GM21381 (cell line): ENCODE measurements around the gene AADACL2.
"Not testable (repeated sequence)": the region's sequence is repeated elsewhere in the genome, so short reads cannot be mapped to it uniquely, and the experiment has no call there.

Source experiments
- ATAC-seq: cut with Tn5 transposase; IDR thresholded peaks from one replicate; pipeline ENCODE4 v1.9.1; 2021; ENCODE audit warnings: mild to moderate bottlenecking, moderate library complexity; ENCODE audit not compliant: unreplicated experiment

The AADACL2 gene

DNA sequence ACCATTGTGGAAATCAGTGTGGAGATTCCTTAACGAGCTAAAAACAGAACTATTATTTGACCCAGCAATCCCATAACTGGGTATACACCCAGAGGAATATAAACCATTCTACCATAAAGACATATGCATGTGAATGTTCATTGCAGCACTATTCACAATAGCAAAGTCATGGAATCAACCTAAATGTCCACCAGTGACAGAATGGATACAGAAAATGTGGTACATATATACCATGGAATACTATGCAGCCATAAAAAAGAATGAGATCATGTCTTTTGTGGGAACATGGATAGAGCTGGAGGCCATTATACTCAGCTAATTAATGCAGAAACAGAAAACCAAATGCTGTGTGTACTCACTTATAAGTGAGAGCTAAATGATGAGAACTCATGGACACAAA, 31.0 kb downstream of the AADACL2 start:
- ATAC-seq, result not testable (repeated sequence)

DNA sequence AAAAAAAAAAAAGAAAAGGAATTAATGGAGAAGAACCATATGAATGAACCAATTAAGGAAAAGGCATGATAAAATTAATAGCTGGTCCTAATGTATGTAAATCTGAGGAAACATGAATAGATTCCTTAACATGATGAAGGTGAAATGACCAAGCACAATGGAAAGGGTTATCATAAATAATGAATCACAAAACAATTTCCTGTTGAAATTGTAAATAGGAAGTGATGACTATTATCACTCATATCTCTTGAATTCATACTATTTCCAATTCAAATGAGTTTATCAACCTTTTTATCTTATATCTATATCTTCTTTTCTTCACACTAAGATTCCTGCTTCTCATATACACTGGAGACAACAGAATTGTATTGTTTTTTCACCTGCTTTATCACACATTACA, 32.0 kb downstream of the AADACL2 start:
- ATAC-seq, result no peak

DNA sequence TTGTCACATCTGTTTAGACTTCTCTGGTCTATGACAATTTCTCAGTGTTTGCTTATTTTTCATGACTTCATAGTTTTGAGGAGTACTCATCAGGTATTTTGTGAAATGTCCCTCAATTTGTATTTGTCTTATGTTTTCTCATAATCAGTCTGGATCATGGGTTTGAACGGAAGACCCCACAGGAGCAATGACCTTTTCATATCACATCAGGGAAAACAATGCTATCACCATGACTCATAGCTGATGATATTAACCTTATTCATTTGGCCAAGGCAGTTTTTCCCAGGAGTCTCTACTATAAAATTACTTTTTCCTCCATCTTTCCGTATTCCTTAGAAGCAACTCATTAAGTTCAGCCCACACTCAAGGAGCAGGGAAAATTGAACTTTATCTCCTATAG, 32.7 kb downstream of the AADACL2 start:
- no peak for ATAC-seq

DNA sequence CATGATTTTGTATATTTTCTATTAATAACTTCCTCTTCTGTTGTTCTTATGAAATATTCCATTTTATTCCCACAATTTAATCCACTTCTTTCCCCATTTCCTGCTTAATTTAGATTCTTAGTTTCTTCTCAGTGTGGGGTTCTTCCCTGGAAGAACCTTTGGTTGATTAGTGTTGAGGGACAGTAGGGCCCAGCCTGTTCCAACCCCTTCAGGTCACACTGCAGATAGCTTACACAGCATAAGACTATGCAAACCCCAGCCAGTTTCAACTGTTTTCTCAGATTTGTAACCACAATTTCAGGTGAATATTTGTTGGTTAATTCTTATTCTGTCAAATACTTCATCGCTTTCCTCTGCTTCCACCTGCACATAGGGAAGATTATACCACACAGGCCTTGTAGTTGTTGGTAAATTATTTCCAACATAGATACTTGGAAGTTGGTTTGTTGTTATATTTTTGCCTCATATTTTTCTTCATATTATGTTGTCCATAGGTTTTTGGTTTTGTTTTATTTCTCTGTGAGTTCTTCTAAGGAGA, 34.7 kb downstream of the AADACL2 start:
- no peak for ATAC-seq

DNA sequence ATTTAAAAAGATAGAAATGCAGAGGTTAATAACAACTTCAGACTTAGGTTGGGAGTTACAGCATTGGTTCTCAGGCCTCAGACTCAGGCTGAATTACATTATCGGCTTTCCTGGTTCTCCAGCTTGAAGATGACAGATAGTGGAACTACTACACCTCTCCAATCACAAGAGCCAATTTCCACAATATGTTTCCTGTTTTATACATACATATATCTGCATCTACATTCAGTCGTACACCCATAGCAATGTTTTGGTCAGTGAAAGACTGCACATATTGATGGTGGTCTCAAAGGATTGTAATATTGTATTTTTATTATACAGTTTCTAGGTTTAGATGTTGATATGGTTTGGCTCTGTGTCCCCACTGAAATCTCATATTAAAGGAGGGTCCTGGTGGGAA, 35.4 kb downstream of the AADACL2 start:
- ATAC-seq, result no peak

DNA sequence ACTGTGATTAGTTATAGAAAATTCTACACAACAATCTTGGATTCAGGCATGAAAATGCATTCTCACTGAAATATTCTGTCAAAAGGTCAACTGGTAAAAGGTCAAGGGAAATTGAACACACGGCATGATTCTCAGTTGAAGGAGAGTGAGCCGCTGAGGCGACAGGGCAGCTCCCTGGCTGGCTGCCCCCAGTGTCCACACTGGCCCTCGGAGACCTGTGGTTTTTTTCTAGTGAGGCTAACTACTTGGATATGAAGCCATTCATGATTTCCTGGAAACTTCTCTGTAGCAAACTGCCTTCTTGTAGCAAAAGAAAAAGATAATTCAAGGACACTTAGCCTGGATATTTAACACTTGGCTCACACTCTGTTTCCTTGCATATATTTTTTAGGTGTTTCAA, 37.2 kb downstream of the AADACL2 start:
- no peak for ATAC-seq

DNA sequence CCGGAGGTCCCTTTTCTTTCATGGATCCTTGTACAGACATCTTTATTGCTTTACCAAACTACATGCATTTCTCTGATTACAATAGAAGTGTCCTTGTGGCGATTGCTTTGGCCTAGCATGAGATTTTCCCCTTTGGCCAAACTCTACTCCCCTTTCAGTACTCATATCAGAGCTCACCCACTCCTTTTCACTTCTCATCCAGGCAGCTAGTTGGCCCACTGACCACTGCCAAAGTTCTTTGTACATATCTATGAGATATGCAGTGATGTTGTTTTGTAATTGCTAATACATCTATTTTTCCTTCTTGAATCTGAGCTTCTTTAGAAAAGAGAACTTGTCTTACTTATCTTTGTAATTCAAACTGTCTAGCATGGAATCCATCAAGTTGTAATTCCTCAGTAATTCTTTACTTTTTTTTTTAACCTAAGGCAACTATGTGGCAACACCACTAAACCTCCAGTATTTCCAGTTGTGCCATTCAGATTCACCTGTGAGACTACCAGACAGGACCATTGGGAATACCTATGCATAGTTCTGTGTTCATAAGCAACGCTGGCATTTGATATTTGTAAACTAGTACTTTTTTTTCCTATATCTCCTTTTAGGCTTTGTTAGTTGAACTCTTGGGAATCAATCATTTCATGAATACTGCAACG, 39.2 kb downstream of the AADACL2 start:
- ATAC-seq, result no peak

DNA sequence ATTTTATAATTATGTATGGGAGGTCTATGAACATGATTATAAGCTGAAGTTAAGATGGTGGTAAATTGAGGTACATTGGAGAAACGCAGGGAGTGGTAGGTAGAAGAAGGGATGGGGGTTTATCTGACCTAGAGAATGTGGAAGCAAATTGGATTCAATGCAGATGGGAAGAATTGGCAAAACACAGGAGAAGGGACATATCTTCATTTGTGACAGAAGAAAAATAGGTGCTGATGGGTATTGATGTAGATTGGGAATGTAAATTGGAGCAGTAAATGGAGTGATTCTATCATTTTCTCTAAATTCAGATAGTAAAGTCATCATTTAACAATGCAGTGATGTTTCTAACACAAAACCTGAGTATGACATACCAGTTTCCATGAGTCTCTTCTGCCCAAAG, 40.5 kb downstream of the AADACL2 start:
- ATAC-seq, result no peak

DNA sequence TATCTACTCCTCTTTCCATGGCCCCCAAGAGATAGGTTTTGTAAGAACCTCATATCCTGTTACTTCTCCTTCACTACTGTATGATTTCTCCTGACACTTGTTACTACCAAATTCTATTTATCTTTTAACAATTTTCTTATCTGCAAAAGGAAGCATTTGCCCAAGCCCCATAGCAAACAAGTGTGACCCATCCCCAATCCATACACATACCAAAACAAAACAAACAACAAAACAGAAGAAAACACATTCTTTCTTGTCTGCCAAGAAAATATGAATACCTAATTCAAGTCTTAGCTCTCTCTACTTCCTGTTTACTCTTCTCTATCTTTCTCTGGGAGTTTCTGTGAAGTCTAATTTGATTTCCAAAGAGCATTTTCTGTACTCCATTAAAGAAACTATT, 41.2 kb downstream of the AADACL2 start:
- no peak for ATAC-seq

DNA sequence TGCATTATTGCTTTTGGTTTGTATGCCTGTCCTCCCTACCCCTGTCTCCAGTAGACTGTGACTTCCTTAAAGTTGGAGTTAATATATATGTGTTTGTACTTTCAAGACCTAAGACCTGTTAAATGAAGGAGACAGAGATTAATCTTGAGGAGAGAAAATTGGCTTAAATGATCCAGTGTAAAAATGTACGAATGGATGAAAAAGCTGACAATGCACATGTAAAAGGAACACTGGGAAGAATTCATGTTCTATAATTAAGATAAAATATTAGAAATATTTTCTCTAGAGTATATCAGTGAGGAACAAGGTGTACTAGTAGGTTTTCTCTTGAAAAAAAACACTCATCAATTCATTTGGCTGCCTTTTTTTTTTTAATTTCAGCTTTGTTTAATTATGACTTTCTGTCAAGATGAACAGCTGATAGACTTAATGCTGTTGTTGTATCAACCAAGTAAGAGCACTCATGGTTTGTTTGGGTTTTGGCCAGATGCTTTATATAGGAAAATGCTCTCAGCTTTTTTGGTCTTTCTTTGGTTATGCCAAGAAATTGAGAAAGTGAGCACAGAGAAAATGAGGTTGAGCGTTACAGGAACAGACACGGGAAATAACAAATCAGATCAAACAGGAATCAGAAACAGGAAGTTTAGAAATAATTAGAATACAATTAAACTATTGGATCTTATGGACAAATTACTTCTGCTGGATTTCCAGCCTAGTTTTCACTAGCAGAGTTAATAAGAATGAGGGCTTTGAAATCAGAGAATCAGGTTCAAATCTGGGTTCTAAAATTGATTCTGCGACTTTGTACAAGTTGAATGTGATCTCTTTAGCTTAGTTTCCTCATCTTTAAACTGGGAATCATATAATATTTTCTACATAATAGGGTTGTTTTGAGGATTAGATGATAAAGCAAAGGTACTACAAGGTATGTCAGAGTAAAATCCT, 41.9 kb downstream of the AADACL2 start:
- no peak for ATAC-seq

DNA sequence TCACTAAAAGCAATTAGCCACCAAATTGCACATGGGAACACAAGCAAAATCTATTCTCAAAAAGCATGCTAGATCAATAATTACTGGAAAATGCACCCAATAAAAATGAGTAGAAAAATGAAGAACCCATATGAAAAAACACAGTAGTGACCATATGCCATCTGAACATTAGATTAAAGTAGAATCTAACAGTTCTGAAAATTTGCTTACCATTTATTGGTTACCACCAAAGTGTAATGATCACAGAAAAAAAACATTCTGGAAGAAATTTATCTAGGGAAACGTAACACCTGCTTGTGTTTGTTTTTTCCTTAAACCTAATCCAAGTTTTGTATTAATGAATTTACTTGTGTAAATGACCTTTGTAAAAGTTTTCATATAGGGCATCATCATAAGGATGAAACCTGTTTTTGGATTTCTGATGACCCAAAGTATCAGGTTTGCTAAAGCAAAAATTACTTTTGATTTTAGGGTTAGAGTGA, 42.6 kb downstream of the AADACL2 start:
- ATAC-seq, result no peak

DNA sequence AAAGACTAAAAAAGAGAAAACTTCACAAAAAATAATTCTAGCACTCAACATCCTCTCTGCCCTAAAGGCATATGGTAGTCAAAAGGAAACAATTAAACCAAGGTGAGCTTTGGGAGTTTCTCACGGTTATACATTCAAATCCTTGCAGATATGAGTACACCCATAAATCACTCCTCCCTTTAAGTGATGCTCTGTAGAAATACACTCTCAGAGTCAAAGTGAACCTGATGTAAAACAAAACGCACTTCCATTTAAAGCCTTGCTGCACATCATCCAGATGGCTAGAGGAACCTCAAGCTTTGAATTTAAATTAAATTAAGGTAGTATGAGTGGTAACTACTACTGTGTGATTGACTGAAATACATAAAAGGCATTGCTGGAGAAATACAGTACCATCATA, 44.2 kb downstream of the AADACL2 start:
- ATAC-seq, result no peak

DNA sequence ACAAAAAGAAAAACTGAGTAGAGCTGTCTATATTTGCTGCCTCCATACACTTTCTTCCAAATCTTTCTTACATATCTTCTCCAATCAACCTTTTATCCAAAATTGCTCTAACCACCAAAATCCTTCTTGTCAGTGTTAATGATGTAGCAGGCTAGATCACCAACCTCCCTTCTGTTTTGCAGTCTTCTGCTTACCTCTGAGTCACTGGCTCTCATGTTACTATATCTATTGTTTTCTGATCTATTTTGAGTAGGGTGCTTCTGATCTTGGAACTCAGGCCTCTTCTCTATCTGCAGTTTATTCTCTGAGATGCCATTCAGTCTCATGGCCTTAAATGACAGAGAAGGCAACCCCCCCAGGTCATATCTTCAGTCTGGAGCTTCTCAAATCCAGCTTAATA, 53.9 kb downstream of the AADACL2 start:
- ATAC-seq, result no peak

DNA sequence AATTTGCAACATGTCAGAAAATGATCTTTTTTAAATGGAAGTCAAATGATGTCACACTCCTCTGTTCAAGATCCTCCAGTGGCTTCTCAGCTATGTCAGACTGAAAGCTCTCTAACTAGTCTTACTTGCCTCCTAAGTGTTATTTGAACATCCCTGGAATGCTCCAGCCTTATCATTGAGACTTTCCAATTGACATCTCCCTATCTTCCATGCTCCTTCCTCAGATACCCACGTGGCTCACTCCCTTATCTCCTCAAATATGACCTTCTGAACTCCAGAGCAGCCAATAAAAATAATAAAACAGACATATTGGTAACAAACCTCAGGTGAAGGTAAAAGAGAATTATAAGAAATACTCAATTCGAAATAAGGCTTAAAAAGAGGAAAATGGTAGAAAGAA, 54.7 kb downstream of the AADACL2 start:
- no peak for ATAC-seq

DNA sequence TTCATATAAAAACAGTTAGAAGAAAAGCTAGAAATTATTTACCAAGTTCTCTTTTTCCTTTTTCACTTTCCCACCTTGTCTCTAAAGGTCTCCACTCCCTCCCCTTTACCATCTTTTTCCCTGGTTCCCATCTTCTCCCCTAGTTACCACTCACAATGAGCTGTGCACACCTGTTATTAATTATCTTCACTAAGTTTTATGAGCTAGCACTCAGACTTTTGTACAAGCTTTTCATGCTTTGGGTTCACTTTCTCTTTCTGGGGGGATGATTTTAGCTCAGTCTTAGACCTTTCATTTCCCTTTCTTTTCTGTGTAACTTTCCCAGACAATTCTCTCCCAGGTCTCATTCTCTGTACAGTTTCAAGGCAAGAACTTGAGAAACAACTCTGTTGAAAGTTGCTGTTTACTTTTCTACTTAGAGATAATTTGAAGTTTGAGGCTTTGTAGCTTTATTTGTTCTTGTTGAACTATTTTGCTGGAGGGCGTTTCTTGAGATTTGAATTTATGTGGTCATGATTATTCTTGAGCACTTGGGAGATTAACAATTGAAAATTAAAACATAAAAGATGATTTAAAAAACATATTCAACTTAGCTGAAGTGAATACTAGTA, 56.2 kb downstream of the AADACL2 start:
- no peak for ATAC-seq

DNA sequence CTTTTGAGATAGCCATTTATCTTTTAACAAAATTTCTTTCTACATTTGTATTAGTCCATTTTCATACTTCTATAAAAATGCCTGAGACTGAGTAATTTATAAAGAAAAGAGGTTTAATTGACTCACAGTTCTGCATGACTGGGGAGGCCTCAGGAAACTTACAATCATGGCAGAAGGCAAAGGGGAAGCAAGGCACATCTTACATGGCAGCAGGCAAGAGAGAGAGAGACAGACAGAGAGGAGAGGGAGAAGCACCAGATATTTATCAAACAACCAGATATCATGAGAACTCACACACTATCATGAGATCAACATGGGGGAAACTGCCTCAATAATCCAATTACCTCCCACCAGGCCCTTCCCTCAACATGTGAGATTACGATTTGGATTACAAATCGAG, 57.0 kb downstream of the AADACL2 start:
- not testable (repeated sequence) for ATAC-seq

DNA sequence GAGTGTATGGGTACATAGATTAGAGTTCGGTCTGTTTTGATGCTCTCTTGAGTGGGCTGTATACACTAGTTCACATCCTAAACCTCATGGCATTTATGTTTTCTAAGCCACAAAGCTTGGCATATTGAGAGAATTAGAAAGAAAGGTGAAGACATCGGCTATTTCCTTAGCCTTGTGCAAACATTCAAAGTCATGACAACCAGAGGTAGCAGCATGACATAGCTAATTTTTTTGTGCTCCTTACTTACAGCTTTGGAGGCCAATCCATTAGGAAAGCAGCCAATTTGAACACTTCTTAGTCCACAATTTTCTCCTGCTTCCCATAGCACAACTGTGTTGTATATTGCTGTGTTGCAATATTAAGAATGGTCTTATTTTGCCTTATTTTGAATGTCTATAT, 58.7 kb downstream of the AADACL2 start:
- ATAC-seq, result no peak

DNA sequence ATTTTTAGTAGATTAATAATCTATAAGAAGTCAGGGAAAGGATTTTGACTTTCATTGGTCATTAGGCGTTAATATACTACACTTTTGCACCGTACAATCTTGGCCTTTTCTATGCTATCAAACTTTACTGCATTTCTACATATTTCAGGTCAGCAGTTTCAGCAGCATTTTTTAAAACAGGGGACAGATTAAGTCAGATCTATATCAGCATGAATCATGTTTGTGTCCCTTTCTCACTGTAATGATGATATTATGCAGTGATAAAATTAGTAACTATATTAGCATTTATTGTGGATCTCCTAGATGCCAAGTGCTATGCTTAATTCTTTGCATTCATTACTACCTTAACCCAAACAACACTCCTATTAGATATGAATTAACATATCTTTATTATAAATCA, 59.9 kb downstream of the AADACL2 start:
- ATAC-seq, result no peak

DNA sequence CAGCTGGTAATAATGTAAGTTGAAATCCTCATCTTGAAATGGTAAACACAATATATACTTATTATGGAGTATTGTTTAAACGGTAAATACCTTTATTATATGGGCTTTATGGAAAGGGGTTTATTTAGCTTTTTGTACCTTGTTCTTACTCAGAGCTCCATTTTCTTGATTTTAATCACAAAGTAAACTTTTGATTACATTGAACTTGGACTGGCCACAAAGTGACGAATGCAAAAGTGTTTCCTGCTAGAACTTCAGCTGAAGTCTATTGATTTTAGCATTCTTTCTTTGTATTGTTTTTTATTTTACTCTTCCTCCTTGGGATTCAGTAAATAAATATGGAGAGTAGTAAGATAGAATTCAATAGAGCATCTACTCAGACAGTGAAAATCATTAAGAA, 60.4 kb downstream of the AADACL2 start:
- no peak for ATAC-seq

DNA sequence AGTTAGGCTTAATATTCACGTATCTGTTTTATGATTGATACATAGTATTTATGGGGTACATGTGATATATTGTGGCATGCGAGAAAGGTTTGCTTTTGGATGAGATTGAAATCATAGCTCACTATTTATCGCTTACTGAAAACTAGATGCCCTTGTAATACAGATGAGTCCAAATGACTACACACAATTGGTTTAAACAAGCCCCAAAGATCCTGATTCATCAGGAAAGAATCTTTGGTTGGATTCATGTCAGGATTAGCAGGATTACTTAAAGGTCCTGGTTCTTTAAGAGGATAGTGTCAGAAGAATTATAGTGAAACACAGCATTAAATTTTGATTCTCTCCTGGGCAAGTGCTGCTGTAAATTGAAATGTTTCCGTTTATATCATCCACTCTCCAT, 61.5 kb downstream of the AADACL2 start:
- ATAC-seq, result no peak

DNA sequence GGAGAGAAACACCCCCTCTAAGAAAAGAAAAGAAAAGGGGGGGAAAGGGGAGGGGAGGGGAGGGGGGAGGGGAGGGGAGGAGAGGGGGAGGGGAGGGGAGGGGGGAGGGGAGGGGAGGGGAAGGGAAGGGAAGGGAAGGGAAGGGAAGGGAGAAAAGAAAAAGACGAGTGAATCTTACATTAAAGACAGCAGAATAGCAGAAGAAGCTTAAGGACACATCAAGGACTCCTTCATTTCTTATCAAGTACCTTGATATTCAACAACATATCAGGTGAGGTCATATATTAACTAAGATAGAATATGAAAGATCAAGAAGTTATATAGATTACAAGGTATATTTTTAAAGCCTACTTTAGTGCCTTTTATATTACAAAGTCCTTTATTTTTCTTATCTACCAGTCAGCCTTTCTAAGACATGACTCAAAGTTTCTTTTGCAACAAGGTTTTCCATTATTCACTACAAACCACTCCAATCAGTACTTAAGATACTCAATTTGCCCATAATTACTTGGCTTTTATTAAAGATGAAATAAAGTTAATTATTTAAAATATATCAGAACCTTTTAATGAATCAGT, 62.5 kb downstream of the AADACL2 start:
- no peak for ATAC-seq
